MM.1S (cell line): Measurements from ENCODE around the gene TAS2R38.

Experiments used
- DNase-seq: peaks from one replicate; pipeline ENCODE4 v3.0.0-alpha.2; 2015
- H2AFZ ChIP-seq: fragments of 300-600 bp; sonication (generic); 2 replicates; pipeline ENCODE4 v1.6.0; 2016; ENCODE audit warnings: antibody characterized with exemption, low read length
- H3F3A ChIP-seq: fragments of 300-600 bp; sonication (generic); 2 replicates; pipeline ENCODE4 v1.6.1; 2016; ENCODE audit warnings: mild to moderate bottlenecking, antibody characterized with exemption, low read length, moderate library complexity, mixed read lengths; ENCODE audit not compliant: insufficient read depth
- H3K27ac ChIP-seq: fragments of 300-600 bp; sonication (generic); 2 replicates; pipeline ENCODE4 v1.5.1; 2016; ENCODE audit warnings: mild to moderate bottlenecking, low read length
- H3K27me3 ChIP-seq: fragments of 300-600 bp; sonication (generic); replicated peaks from 2 replicates; pipeline ENCODE4 v1.6.0; 2016; ENCODE audit warnings: low read length; ENCODE audit not compliant: insufficient read depth
- H3K36me3 ChIP-seq: fragments of 300-600 bp; sonication (generic); replicated peaks from 2 replicates; pipeline ENCODE4 v1.6.1; 2016; ENCODE audit warnings: mild to moderate bottlenecking, low read length, mixed read lengths; ENCODE audit not compliant: insufficient read depth
- H3K4me1 ChIP-seq: fragments of 300-600 bp; sonication (generic); 2 replicates; pipeline ENCODE4 v1.6.1; 2016; ENCODE audit warnings: low read length, mixed read lengths
- H3K4me2 ChIP-seq: fragments of 300-600 bp; sonication (generic); 2 replicates; pipeline ENCODE4 v1.6.0; 2016; ENCODE audit warnings: low read depth, low read length
- H3K4me3 ChIP-seq: fragments of 300-600 bp; sonication (generic); 2 replicates; pipeline ENCODE4 v1.5.1; 2016; ENCODE audit warnings: low read length, mixed read lengths
- H3K79me2 ChIP-seq: fragments of 300-600 bp; sonication (generic); 2 replicates; pipeline ENCODE4 v1.6.1; 2016; ENCODE audit warnings: mixed run types, low read length, mixed read lengths
- H3K9ac ChIP-seq: fragments of 300-600 bp; sonication (generic); 2 replicates; pipeline ENCODE4 v1.6.1; 2016; ENCODE audit warnings: low read length, mixed read lengths
- H3K9me2 ChIP-seq: fragments of 300-600 bp; sonication (generic); replicated peaks from 2 replicates; pipeline ENCODE4 v1.6.1; 2016; ENCODE audit warnings: mild to moderate bottlenecking, low read length, mixed read lengths; ENCODE audit not compliant: insufficient read depth
- H3K9me3 ChIP-seq: fragments of 300-600 bp; sonication (generic); replicated peaks from 2 replicates; pipeline ENCODE4 v1.6.1; 2016; ENCODE audit warnings: mild to moderate bottlenecking, low read length, mixed read lengths; ENCODE audit not compliant: insufficient read depth
- H4K20me1 ChIP-seq: fragments of 300-600 bp; sonication (generic); 2 replicates; pipeline ENCODE4 v1.6.1; 2016; ENCODE audit warnings: mild to moderate bottlenecking, low read length, moderate library complexity, mixed read lengths; ENCODE audit not compliant: insufficient read depth
- EZH2 ChIP-seq: fragments of 300-600 bp; sonication (generic); optimal IDR thresholded peaks from 2 replicates; pipeline ENCODE3; 2017; ENCODE audit warnings: low read depth, mild to moderate bottlenecking, antibody characterized with exemption, low read length, mixed read lengths
- EZH2phosphoT487 ChIP-seq: fragments of 300-600 bp; sonication (generic); IDR thresholded peaks from 2 replicates; pipeline ENCODE4 v1.6.1; 2018; ENCODE audit warnings: antibody characterized with exemption, low read length
- TF ChIP-seq, protein P1 (sequence below): fragments of 300-600 bp; sonication (generic); IDR thresholded peaks from 2 replicates; pipeline ENCODE4 v1.5.1; 2016; ENCODE audit warnings: antibody characterized with exemption, low read length, mixed read lengths

The TAS2R38 gene

DNA sequence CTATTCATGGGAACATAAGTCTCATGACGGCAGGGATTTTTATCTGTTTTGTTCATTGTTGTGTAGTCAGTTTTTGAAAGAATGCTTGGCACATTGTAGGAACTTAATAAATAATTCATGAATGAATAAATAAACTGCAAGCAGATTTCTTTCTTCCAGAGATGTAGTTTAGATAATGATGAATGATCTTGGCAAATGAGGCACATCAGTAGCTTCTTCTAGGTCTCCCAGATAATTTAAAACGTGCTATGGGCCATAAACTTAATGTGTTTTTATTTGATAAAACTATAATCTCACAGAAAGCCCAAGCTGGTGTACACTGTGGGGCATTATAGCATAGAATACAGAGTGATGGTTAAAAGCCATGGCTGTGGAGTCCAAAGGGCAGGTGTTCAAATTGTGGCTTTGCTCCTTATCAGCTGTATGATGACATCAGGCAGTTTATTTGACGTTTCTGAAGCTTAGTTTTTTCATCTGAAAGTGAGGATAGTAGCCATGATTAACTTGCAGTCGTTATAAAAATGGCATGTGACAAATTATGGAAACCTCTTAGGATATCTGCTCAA, 25.6 kb upstream of the TAS2R38 start:
- H3F3A ChIP-seq = no peaks in the 10 kb centered on the region
- no peak overlapping the region for H3K4me3 ChIP-seq
- H2AFZ ChIP-seq = no peak overlapping the region
- no peaks in the 10 kb centered on the region for H3K27me3 ChIP-seq
- no peak overlapping the region for H3K27ac ChIP-seq
- H3K9me3 ChIP-seq = no peaks in the 10 kb centered on the region
- TF ChIP-seq EZH2 = no peak
- no peak for TF ChIP-seq EZH2phosphoT487
- TF ChIP-seq, protein P1, sequence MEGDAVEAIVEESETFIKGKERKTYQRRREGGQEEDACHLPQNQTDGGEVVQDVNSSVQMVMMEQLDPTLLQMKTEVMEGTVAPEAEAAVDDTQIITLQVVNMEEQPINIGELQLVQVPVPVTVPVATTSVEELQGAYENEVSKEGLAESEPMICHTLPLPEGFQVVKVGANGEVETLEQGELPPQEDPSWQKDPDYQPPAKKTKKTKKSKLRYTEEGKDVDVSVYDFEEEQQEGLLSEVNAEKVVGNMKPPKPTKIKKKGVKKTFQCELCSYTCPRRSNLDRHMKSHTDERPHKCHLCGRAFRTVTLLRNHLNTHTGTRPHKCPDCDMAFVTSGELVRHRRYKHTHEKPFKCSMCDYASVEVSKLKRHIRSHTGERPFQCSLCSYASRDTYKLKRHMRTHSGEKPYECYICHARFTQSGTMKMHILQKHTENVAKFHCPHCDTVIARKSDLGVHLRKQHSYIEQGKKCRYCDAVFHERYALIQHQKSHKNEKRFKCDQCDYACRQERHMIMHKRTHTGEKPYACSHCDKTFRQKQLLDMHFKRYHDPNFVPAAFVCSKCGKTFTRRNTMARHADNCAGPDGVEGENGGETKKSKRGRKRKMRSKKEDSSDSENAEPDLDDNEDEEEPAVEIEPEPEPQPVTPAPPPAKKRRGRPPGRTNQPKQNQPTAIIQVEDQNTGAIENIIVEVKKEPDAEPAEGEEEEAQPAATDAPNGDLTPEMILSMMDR = no peak
- no peaks in the 10 kb centered on the region for H3K9me2 ChIP-seq
- no peak overlapping the region for H3K4me2 ChIP-seq
- no peak for DNase-seq
- H3K9ac ChIP-seq = no peak overlapping the region
- no peaks in the 10 kb centered on the region for H3K4me1 ChIP-seq
- no peaks in the 10 kb centered on the region for H4K20me1 ChIP-seq
- no peaks in the 10 kb centered on the region for H3K79me2 ChIP-seq
- no peaks in the 10 kb centered on the region for H3K36me3 ChIP-seq

DNA sequence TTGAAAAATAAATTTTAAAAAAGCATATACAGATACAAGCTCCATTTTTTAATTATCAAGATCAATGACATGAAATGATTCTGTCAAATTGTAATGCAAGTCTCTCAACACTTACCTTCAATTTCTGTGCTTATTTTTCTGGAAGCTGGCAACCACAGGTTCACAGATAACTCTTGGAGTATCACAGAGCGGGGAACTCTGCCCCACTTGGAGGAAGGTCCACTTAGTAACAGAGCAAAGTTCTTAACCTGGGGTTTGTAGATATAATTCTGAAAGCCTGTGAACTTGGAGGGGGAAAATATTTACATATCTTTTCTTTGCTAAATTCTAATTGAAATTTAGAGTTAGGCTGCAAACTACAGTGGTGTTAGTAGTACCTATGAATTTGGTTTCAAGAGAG, 19.8 kb upstream of the TAS2R38 start:
- Histone ChIP-seq H3K27me3 (no peaks in the 10 kb centered on the region), H3K27ac (no peak overlapping the region), H3K9me2 (no peaks in the 10 kb centered on the region), H3K4me1 (no peaks in the 10 kb centered on the region), H3K4me2 (no peak overlapping the region), H3K4me3 (no peak overlapping the region), H3K79me2 (no peaks in the 10 kb centered on the region), H3K9ac (no peak overlapping the region), H2AFZ (no peak overlapping the region), H3K36me3 (no peaks in the 10 kb centered on the region), H4K20me1 (no peaks in the 10 kb centered on the region), H3F3A (no peaks in the 10 kb centered on the region), H3K9me3 (no peaks in the 10 kb centered on the region)
- no peak for DNase-seq
- TF ChIP-seq EZH2phosphoT487 (no peak), EZH2 (no peak)
- TF ChIP-seq, protein P1 = no peak

DNA sequence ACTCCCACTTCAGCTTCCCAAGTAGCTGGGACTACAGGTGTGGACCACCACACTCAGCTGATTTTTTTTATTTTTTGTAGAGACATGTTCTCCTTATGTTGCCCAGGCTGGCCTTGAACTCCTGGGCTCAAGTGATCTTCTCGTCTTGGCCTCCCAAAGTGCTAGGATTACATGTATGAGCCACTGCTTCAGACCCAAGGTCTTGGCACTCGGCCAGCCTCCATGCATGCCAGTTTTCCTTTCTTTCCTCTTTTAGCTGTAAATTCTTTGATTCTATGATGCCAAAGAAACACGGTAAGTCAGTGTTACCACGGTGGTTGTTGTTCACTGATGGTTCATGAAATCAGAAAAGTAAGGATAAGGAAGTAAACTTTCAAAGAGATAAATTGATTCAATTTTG, 19.1 kb upstream of the TAS2R38 start:
- no peak overlapping the region for H3K4me2 ChIP-seq
- no peaks in the 10 kb centered on the region for H3K79me2 ChIP-seq
- H3F3A ChIP-seq = no peaks in the 10 kb centered on the region
- no peaks in the 10 kb centered on the region for H3K27me3 ChIP-seq
- H3K27ac ChIP-seq = no peak overlapping the region
- H3K9me2 ChIP-seq = no peaks in the 10 kb centered on the region
- no peak overlapping the region for H3K4me3 ChIP-seq
- H3K4me1 ChIP-seq = no peaks in the 10 kb centered on the region
- no peak overlapping the region for H3K9ac ChIP-seq
- H4K20me1 ChIP-seq = no peaks in the 10 kb centered on the region
- DNase-seq = no peak
- H3K36me3 ChIP-seq = no peaks in the 10 kb centered on the region
- no peak overlapping the region for H2AFZ ChIP-seq
- TF ChIP-seq, protein P1 = no peak
- TF ChIP-seq EZH2 (no peak), EZH2phosphoT487 (no peak)
- no peaks in the 10 kb centered on the region for H3K9me3 ChIP-seq
